C1 segment of cervical spinal cord (tissue), 14 donors: ENCODE data around the gene STARD7.
"Not testable (repeated sequence)": the region's sequence is repeated elsewhere in the genome, so short reads cannot be mapped to it uniquely, and the experiment has no call there.

Source experiments
- DNase-seq, 14 donors: peaks; one replicate each; lab custom pipeline; 2025; lab: John Stamatoyannopoulos, UW

Gene STARD7

GRCh38 chr2:96208143-96209010 is at the start of gene STARD7:
Gene STARD7, minus strand, starts transcription at chr2:96208827. Its CDS starts 393 bp downstream, at chr2:96208434.
- DNase-seq = peak; percentile 71 to 97 (median 94)

- not testable (repeated sequence) for DNase-seq
These were observed 49.1 kb upstream of the STARD7 start for GRCh38 chr2:96257744-96258143.

- no peak for DNase-seq
These were observed 48.0 kb upstream of the STARD7 start for GRCh38 chr2:96256611-96257113.

GRCh38 chr2:96254571-96254970 is 45.9 kb upstream of the STARD7 start:
- no peak for DNase-seq

GRCh38 chr2:96253006-96253405 is 44.4 kb upstream of the STARD7 start:
- DNase-seq = no peak

- DNase-seq = no peak
These were observed 43.9 kb upstream of the STARD7 start for GRCh38 chr2:96252526-96252925.

GRCh38 chr2:96251721-96252292 is 43.2 kb upstream of the STARD7 start:
- DNase-seq = peak in 7 of 14 donors; percentile 32 to 68 (median 56)

GRCh38 chr2:96250188-96250587 is 41.6 kb upstream of the STARD7 start:
- no peak for DNase-seq

GRCh38 chr2:96249654-96250053 is 41.0 kb upstream of the STARD7 start:
- DNase-seq = no peak

GRCh38 chr2:96248624-96249023 is 40.0 kb upstream of the STARD7 start:
- DNase-seq = no peak

- no peak for DNase-seq
These were observed 39.3 kb upstream of the STARD7 start for GRCh38 chr2:96247896-96248295.

- DNase-seq = no peak
These were observed 38.4 kb upstream of the STARD7 start for GRCh38 chr2:96247009-96247408.

- DNase-seq = no peak
These were observed 37.2 kb upstream of the STARD7 start for GRCh38 chr2:96245609-96246390.

- no peak for DNase-seq
These were observed 35.2 kb upstream of the STARD7 start for GRCh38 chr2:96243843-96244242.

- peak in 10 of 14 donors; percentile 23 to 77 (median 54) for DNase-seq
These were observed 33.4 kb upstream of the STARD7 start for GRCh38 chr2:96241900-96242611.

GRCh38 chr2:96241227-96241626 is 32.6 kb upstream of the STARD7 start:
- DNase-seq = no peak

GRCh38 chr2:96240341-96241038 is 31.9 kb upstream of the STARD7 start:
- DNase-seq = peak in 1 of 14 donors; percentile 92

- peak in 1 of 14 donors; percentile 48 for DNase-seq
These were observed 31.2 kb upstream of the STARD7 start for GRCh38 chr2:96239745-96240264.

- DNase-seq = no peak
These were observed 30.5 kb upstream of the STARD7 start for GRCh38 chr2:96239091-96239490.

- no peak for DNase-seq
These were observed 29.6 kb upstream of the STARD7 start for GRCh38 chr2:96238266-96238665.
